ENCODE data around the gene FRMD4A. TPM values are rescaled to one million over a fixed set of nuclear protein-coding genes. Genes with fewer than 3 reads are reported as not detected.

Gene FRMD4A
- total RNA-seq, 1 experiment from 2014 or later, result 18.3 TPM

DNA sequence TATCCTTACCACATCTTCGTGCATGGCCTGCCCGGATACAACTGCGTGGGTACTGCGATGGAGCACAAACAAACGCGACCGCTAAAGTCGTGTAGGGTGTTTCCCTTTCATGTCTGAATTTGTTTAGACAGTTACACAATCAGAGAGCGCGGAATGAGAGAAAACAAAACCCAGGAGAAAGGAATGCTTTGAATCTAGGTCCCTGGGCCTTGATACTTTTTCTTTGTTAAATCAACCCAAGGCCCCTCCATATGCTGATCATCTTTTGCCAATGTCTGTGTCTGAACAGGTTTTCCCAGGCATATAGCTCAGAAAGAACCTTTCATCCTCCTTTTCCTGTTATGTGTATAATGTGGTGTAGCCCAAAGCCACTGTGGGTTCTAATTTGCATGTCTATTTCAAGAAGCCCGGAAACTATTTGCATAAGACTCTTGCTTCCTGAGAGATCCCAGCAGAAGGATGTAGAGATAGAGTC, 145.8 kb downstream of the FRMD4A start:
- peaks cover 10% of the 10 kb centered on the region; the same call in 1 of the 2 replicates for H3K4me1 ChIP-seq (replicated peaks; ENCODE audit: insufficient read depth)
- H3K36me3 ChIP-seq (ENCODE audit: low read depth), result no peaks in the 10 kb centered on the region
- CTCF ChIA-PET, result no interaction called here
- H3K27ac ChIP-seq, result peak overlapping the region; percentile 95
- peak in 1 of 2 experiments; percentile 62 for DNase-seq
- no peaks in the 10 kb centered on the region for H3K79me2 ChIP-seq (ENCODE audit: low read depth)
- H4K20me1 ChIP-seq (ENCODE audit: insufficient read depth), result no peaks in the 10 kb centered on the region
- H3K27me3 ChIP-seq (ENCODE audit: insufficient read depth, low read depth), result no peaks in the 10 kb centered on the region
- peak overlapping the region; percentile 24; the same call in 1 of the 2 replicates for H3K4me3 ChIP-seq
- BruUV-seq (replicated peaks), result no TSS peak
- TF ChIP-seq EZH2 (IDR thresholded peaks at IDR 0.05; ENCODE audit: low read depth), result no peak
- TF ChIP-seq, protein P1, sequence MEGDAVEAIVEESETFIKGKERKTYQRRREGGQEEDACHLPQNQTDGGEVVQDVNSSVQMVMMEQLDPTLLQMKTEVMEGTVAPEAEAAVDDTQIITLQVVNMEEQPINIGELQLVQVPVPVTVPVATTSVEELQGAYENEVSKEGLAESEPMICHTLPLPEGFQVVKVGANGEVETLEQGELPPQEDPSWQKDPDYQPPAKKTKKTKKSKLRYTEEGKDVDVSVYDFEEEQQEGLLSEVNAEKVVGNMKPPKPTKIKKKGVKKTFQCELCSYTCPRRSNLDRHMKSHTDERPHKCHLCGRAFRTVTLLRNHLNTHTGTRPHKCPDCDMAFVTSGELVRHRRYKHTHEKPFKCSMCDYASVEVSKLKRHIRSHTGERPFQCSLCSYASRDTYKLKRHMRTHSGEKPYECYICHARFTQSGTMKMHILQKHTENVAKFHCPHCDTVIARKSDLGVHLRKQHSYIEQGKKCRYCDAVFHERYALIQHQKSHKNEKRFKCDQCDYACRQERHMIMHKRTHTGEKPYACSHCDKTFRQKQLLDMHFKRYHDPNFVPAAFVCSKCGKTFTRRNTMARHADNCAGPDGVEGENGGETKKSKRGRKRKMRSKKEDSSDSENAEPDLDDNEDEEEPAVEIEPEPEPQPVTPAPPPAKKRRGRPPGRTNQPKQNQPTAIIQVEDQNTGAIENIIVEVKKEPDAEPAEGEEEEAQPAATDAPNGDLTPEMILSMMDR (conservative IDR thresholded peaks at IDR 0.05), result no peak
- POLR2A ChIA-PET (ENCODE audit: unreplicated experiment), result interaction anchor here (0.6 to 0.9 kb wide), 2 partner anchors 211 to 472 kb away, joined by 4 to 11 read pairs; no protein-coding TSS in a partner anchor
- H3F3A ChIP-seq (ENCODE audit: insufficient read depth, low read depth), result peaks cover 19% of the 10 kb centered on the region; the same call in 1 of the 2 replicates
- H3K9me3 ChIP-seq (ENCODE audit: insufficient read depth, low read depth), result no peaks in the 10 kb centered on the region
- no peaks in the 10 kb centered on the region for H3K9me2 ChIP-seq (ENCODE audit: insufficient read depth)
- intact Hi-C loops (cut with micrococcal nuclease; ENCODE audit: unreplicated experiment), result no loop called here
- H2AFZ ChIP-seq, result peak overlapping the region; percentile 42; the same call in 1 of the 2 replicates
- H3K4me2 ChIP-seq, result peak overlapping the region; percentile 74

DNA sequence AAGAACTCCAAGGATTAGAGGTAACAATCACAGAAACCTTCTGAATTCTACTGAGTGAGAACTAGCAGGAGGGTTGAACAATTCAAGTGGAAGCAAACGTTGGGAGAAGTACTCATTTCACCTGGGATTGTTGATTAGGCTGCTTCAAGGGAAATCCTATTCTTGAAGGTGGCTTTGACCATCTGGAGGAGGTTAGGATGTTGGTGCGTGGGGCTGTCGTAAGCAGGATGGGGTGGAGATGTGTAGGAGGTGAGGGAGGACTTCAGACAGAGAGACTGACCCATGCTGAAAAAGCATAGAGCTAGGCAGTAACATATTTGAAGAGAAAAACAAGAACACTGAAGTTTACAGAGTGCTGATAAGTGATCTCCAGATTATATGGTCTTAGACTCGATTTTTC, 147.9 kb downstream of the FRMD4A start:
- H3K79me2 ChIP-seq (ENCODE audit: low read depth), result no peaks in the 10 kb centered on the region
- peaks cover 19% of the 10 kb centered on the region; the same call in 1 of the 2 replicates for H3F3A ChIP-seq (ENCODE audit: insufficient read depth, low read depth)
- no peak overlapping the region for H3K27ac ChIP-seq
- H3K4me2 ChIP-seq, result no peak overlapping the region
- H3K9me3 ChIP-seq (ENCODE audit: insufficient read depth, low read depth), result no peaks in the 10 kb centered on the region
- no peaks in the 10 kb centered on the region for H3K27me3 ChIP-seq (ENCODE audit: insufficient read depth, low read depth)
- no peaks in the 10 kb centered on the region for H3K9me2 ChIP-seq (ENCODE audit: insufficient read depth)
- ChIA-PET POLR2A (ENCODE audit: unreplicated experiment) (no interaction called here), CTCF (no interaction called here)
- peaks cover 10% of the 10 kb centered on the region; the same call in 1 of the 2 replicates for H3K4me1 ChIP-seq (replicated peaks; ENCODE audit: insufficient read depth)
- no peak overlapping the region for H3K4me3 ChIP-seq
- H3K36me3 ChIP-seq (ENCODE audit: low read depth), result no peaks in the 10 kb centered on the region
- no peaks in the 10 kb centered on the region for H4K20me1 ChIP-seq (ENCODE audit: insufficient read depth)
- BruUV-seq (replicated peaks), result no TSS peak
- no peak overlapping the region for H2AFZ ChIP-seq
- intact Hi-C loops (cut with micrococcal nuclease; ENCODE audit: unreplicated experiment), result no loop called here
- no peak for DNase-seq
- TF ChIP-seq EZH2 (IDR thresholded peaks at IDR 0.05; ENCODE audit: low read depth), result no peak
- TF ChIP-seq, protein P1 (conservative IDR thresholded peaks at IDR 0.05), result no peak

DNA sequence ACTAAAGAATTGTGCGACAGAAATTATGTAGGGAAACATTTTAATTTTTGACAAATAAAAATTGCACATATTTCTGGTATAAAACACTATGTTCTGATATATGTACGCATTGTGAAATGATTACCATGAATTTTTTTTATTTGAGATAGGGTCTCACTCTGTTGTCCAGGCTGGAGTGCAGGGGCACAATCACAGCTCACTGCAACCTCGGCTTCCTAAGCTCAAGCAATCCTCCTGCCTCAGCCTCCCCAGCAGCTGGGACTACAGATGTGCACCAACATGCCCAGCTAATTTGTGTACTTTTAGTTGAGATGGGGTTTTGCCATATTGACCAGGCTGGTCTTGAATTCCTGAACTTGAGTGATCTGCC, 149.2 kb downstream of the FRMD4A start:
- Histone ChIP-seq H3K4me2 (no peak overlapping the region), H4K20me1 (ENCODE audit: insufficient read depth) (no peaks in the 10 kb centered on the region), H3K79me2 (ENCODE audit: low read depth) (no peaks in the 10 kb centered on the region), H3F3A (ENCODE audit: insufficient read depth, low read depth) (peaks cover 19% of the 10 kb centered on the region; the same call in 1 of the 2 replicates), H3K9me2 (ENCODE audit: insufficient read depth) (no peaks in the 10 kb centered on the region), H3K27ac (no peak overlapping the region), H2AFZ (no peak overlapping the region), H3K4me3 (no peak overlapping the region), H3K4me1 (replicated peaks; ENCODE audit: insufficient read depth) (peaks cover 10% of the 10 kb centered on the region; the same call in 1 of the 2 replicates), H3K27me3 (ENCODE audit: insufficient read depth, low read depth) (no peaks in the 10 kb centered on the region), H3K9me3 (ENCODE audit: insufficient read depth, low read depth) (no peaks in the 10 kb centered on the region), H3K36me3 (ENCODE audit: low read depth) (no peaks in the 10 kb centered on the region)
- TF ChIP-seq, protein P1 (conservative IDR thresholded peaks at IDR 0.05), result no peak
- TF ChIP-seq EZH2 (IDR thresholded peaks at IDR 0.05; ENCODE audit: low read depth), result no peak
- DNase-seq, result no peak
- CTCF ChIA-PET, result no interaction called here
- POLR2A ChIA-PET (ENCODE audit: unreplicated experiment), result no interaction called here
- no TSS peak for BruUV-seq (replicated peaks)
- intact Hi-C loops (cut with micrococcal nuclease; ENCODE audit: unreplicated experiment), result no loop called here
